ENCODE measurements around the gene KIF26B.

The KIF26B gene

DNA sequence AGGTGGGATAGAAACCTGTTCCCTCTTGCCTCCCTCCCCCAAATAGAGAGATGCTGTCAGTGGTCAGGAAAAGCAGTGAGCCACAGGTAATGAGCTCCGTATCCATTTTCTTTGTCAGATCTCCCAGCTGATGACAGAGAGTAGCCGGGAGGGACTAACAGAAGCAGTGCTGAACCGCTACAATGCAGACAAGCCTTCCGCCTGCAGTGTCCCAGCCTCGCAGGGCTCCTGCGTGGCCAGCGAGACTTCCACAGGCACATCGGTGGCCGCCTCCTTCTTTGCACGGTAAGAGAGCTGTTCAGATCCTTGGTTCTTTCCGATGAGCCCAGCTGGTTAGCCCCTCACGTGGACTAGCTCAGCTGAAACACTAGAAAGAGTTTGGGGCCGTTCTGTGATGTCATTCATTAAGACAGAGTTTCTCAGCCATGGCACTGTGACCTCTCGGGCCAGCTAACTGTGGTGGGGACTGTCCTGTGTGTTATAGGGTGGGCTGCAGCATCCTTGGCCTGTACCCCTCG is 264.7 kb downstream of the KIF26B start:
- peaks cover 51% of the 10 kb centered on the region for H3K27me3 ChIP-seq (ENCODE audit: low read depth, low read length)
- no peaks in the 10 kb centered on the region for H3K9me3 ChIP-seq (ENCODE audit: insufficient read depth, low read length)
- H3K4me3 ChIP-seq (ENCODE audit: low read length) = no peak overlapping the region
- no peaks in the 10 kb centered on the region for H3K4me1 ChIP-seq (ENCODE audit: low read length)
- no peak overlapping the region for H3K27ac ChIP-seq (ENCODE audit: low read length)
- H4K20me1 ChIP-seq (ENCODE audit: insufficient read depth, low read length) = no peaks in the 10 kb centered on the region
- TF ChIP-seq, protein P1, sequence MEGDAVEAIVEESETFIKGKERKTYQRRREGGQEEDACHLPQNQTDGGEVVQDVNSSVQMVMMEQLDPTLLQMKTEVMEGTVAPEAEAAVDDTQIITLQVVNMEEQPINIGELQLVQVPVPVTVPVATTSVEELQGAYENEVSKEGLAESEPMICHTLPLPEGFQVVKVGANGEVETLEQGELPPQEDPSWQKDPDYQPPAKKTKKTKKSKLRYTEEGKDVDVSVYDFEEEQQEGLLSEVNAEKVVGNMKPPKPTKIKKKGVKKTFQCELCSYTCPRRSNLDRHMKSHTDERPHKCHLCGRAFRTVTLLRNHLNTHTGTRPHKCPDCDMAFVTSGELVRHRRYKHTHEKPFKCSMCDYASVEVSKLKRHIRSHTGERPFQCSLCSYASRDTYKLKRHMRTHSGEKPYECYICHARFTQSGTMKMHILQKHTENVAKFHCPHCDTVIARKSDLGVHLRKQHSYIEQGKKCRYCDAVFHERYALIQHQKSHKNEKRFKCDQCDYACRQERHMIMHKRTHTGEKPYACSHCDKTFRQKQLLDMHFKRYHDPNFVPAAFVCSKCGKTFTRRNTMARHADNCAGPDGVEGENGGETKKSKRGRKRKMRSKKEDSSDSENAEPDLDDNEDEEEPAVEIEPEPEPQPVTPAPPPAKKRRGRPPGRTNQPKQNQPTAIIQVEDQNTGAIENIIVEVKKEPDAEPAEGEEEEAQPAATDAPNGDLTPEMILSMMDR (IDR thresholded peaks at IDR 0.05; ENCODE audit: low read depth, low read length) = no peak
- TF ChIP-seq EZH2phosphoT487 (IDR thresholded peaks at IDR 0.05; ENCODE audit: low read depth) = no peak
- H3K9ac ChIP-seq (ENCODE audit: low read length) = no peak overlapping the region
- no peaks in the 10 kb centered on the region for H3K36me3 ChIP-seq (replicated peaks; ENCODE audit: low read depth, low read length)
- no peak overlapping the region for H3K4me2 ChIP-seq (ENCODE audit: low read length)
- H3K79me2 ChIP-seq (ENCODE audit: low read length) = no peaks in the 10 kb centered on the region
- no peak overlapping the region for H2AFZ ChIP-seq (ENCODE audit: low read depth, low read length)

GRCh38 chr1:245419989-245420388 is 265.2 kb downstream of the KIF26B start:
- Histone ChIP-seq H3K79me2 (ENCODE audit: low read length) (no peaks in the 10 kb centered on the region), H3K27ac (ENCODE audit: low read length) (no peak overlapping the region)
- no peak for TF ChIP-seq EZH2phosphoT487 (IDR thresholded peaks at IDR 0.05; ENCODE audit: low read depth)
- TF ChIP-seq, protein P1 (IDR thresholded peaks at IDR 0.05; ENCODE audit: low read depth, low read length) = no peak

DNA sequence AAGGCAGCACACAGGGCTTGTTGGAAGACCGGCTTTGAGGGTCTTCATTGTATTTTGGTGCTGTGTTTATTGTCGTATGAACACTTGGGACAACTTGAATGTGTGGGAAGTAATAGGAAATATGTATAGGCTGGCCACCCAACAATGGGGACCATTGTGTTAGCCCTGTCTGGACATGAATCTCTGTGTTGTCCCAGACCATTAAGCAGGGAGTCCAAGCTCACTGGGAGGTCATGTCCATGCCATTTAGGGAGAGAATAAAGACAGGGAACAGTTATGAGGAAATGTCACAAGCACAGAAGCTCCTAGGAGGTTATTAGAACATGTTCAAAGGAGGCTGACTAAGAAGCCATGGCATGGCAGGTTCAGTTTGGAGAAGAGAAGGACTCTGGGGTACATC is 266.1 kb downstream of the KIF26B start:
- H4K20me1 ChIP-seq (ENCODE audit: insufficient read depth, low read length) = no peaks in the 10 kb centered on the region
- H3K36me3 ChIP-seq (replicated peaks; ENCODE audit: low read depth, low read length) = no peaks in the 10 kb centered on the region
- H2AFZ ChIP-seq (ENCODE audit: low read depth, low read length) = no peak overlapping the region
- no peak overlapping the region for H3K9ac ChIP-seq (ENCODE audit: low read length)
- H3K79me2 ChIP-seq (ENCODE audit: low read length) = no peaks in the 10 kb centered on the region
- H3K4me3 ChIP-seq (ENCODE audit: low read length) = no peak overlapping the region
- no peaks in the 10 kb centered on the region for H3K9me3 ChIP-seq (ENCODE audit: insufficient read depth, low read length)
- peaks cover 51% of the 10 kb centered on the region for H3K27me3 ChIP-seq (ENCODE audit: low read depth, low read length)
- no peak overlapping the region for H3K27ac ChIP-seq (ENCODE audit: low read length)
- H3K4me1 ChIP-seq (ENCODE audit: low read length) = no peaks in the 10 kb centered on the region
- H3K4me2 ChIP-seq (ENCODE audit: low read length) = no peak overlapping the region
- TF ChIP-seq, protein P1 (IDR thresholded peaks at IDR 0.05; ENCODE audit: low read depth, low read length) = no peak
- no peak for TF ChIP-seq EZH2phosphoT487 (IDR thresholded peaks at IDR 0.05; ENCODE audit: low read depth)

More at GRCh38 chr1:245419989-245420388, 265.2 kb downstream of the KIF26B start:
- Histone ChIP-seq H3K4me3 (ENCODE audit: low read length) (no peak overlapping the region), H3K9ac (ENCODE audit: low read length) (no peak overlapping the region), H4K20me1 (ENCODE audit: insufficient read depth, low read length) (no peaks in the 10 kb centered on the region), H2AFZ (ENCODE audit: low read depth, low read length) (no peak overlapping the region), H3K9me3 (ENCODE audit: insufficient read depth, low read length) (no peaks in the 10 kb centered on the region), H3K4me2 (ENCODE audit: low read length) (no peak overlapping the region), H3K27me3 (ENCODE audit: low read depth, low read length) (peaks cover 51% of the 10 kb centered on the region), H3K36me3 (replicated peaks; ENCODE audit: low read depth, low read length) (no peaks in the 10 kb centered on the region), H3K4me1 (ENCODE audit: low read length) (no peaks in the 10 kb centered on the region)

DNA sequence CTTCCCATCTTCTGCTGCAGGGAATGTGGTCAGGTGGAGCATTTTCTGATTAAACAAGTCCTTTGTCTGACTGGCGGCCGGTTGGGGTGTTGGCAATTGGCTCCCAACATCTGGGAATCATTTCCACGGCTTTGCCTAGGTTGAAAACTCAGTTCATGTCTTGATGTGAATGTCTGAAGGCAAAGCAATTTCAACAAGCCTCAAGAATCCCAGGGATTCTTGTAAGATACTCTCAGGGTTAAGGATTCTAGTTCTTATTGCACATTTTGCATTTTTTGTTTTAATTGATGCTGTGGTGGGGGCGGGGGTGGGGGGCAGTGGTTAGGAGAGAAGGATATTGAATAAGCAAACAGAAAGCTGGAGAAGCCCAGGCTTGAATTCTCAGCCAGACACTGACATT is 273.9 kb downstream of the KIF26B start:
- no peak overlapping the region for H2AFZ ChIP-seq (ENCODE audit: low read depth, low read length)
- no peak for TF ChIP-seq EZH2phosphoT487 (IDR thresholded peaks at IDR 0.05; ENCODE audit: low read depth)
- TF ChIP-seq, protein P1 (IDR thresholded peaks at IDR 0.05; ENCODE audit: low read depth, low read length) = no peak
- H3K9me3 ChIP-seq (ENCODE audit: insufficient read depth, low read length) = no peaks in the 10 kb centered on the region
- H3K36me3 ChIP-seq (replicated peaks; ENCODE audit: low read depth, low read length) = no peaks in the 10 kb centered on the region
- no peak overlapping the region for H3K9ac ChIP-seq (ENCODE audit: low read length)
- H3K27ac ChIP-seq (ENCODE audit: low read length) = no peak overlapping the region
- H3K27me3 ChIP-seq (ENCODE audit: low read depth, low read length) = peaks cover 26% of the 10 kb centered on the region
- H4K20me1 ChIP-seq (ENCODE audit: insufficient read depth, low read length) = no peaks in the 10 kb centered on the region
- H3K79me2 ChIP-seq (ENCODE audit: low read length) = no peaks in the 10 kb centered on the region
- no peaks in the 10 kb centered on the region for H3K4me1 ChIP-seq (ENCODE audit: low read length)
- H3K4me2 ChIP-seq (ENCODE audit: low read length) = no peak overlapping the region
- H3K4me3 ChIP-seq (ENCODE audit: low read length) = no peak overlapping the region

All from OCI-LY3 (cell line).